Esophagus muscularis mucosa (tissue), 4 donors: ENCODE results near the gene TNFRSF1B.

Source experiments
- CTCF ChIP-seq, 3 experiments: fragments of 200-600 bp in 2 of 3; fragments of 450-650 bp in 1 of 3; sonication (generic) in 2 of 3; IDR thresholded peaks; one replicate each; pipeline ENCODE4 v1.5.1; 2017 to 2019; ENCODE audit warnings: antibody characterized with exemption in 3 of 3, mild to moderate bottlenecking in 2 of 3, moderate library complexity in 1 of 3
- EP300 ChIP-seq: sonication (generic); formaldehyde crosslinking; IDR thresholded peaks from one replicate; pipeline ENCODE4 v1.6.1; 2017; ENCODE audit warnings: antibody characterized with exemption
- POLR2AphosphoS5 ChIP-seq, 2 donors: sonication (generic); formaldehyde crosslinking; IDR thresholded peaks; one replicate each; pipeline ENCODE4 v1.6.1; 2017; ENCODE audit warnings: antibody characterized with exemption in 2 of 2

- TF ChIP-seq CTCF (IDR thresholded peaks at IDR 0.05) = no peak
- no peak for TF ChIP-seq EP300
- no peak for TF ChIP-seq POLR2AphosphoS5 (IDR thresholded peaks at IDR 0.05)
These were observed 8.4 kb downstream of the TNFRSF1B start for GRCh38 chr1:12174924-12175810.
